ENCODE results near the gene BID. TPM values are rescaled to one million over a fixed set of nuclear protein-coding genes. Genes with fewer than 3 reads are reported as not detected.

The BID gene
- total RNA-seq, 1 donor from 2014 or later = 16.6 TPM

GRCh38 chr22:17818180-17818579, 43.9 kb upstream of the BID start:
- Histone ChIP-seq H3K79me2 (ENCODE audit: low read depth) (no peaks in the 10 kb centered on the region), H3K36me3 (no peaks in the 10 kb centered on the region), H3K9ac (no peak overlapping the region), H3K27me3 (no peaks in the 10 kb centered on the region), H3K27ac (no peak overlapping the region), H2AFZ (replicated peaks) (no peak overlapping the region), H3K4me3 (no peak overlapping the region), H3F3A (ENCODE audit: low read depth) (no peaks in the 10 kb centered on the region), H4K20me1 (ENCODE audit: low read depth) (no peaks in the 10 kb centered on the region), H3K9me3 (ENCODE audit: low read depth) (no peaks in the 10 kb centered on the region), H3K4me1 (no peaks in the 10 kb centered on the region), H3K4me2 (no peak overlapping the region)
- no peaks in the 10 kb centered on the region for H3K9me3 Mint-ChIP-seq
- H3K4me1 Mint-ChIP-seq = peaks cover 3% of the 10 kb centered on the region
- H3K36me3 Mint-ChIP-seq = peaks cover 9% of the 10 kb centered on the region
- DNase-seq (ENCODE audit: low spot score) = peak; percentile 29
- no peak overlapping the region for H3K27ac Mint-ChIP-seq
- peaks cover 2% of the 10 kb centered on the region for H3K27me3 Mint-ChIP-seq (ENCODE audit: insufficient read depth, low read depth)
- TF ChIP-seq EZH2phosphoT487 (IDR thresholded peaks at IDR 0.05) = no peak
- H3K4me3 Mint-ChIP-seq = no peak overlapping the region

- Mint-ChIP-seq H3K36me3 (peaks cover 9% of the 10 kb centered on the region), H3K27ac (no peak overlapping the region), H3K4me1 (peaks cover 3% of the 10 kb centered on the region), H3K4me3 (no peak overlapping the region), H3K27me3 (ENCODE audit: insufficient read depth, low read depth) (peaks cover 2% of the 10 kb centered on the region), H3K9me3 (no peaks in the 10 kb centered on the region)
- no peaks in the 10 kb centered on the region for H4K20me1 ChIP-seq (ENCODE audit: low read depth)
- no peak overlapping the region for H3K4me3 ChIP-seq
- no peaks in the 10 kb centered on the region for H3F3A ChIP-seq (ENCODE audit: low read depth)
- no peak overlapping the region for H3K27ac ChIP-seq
- H3K9me3 ChIP-seq (ENCODE audit: low read depth) = no peaks in the 10 kb centered on the region
- no peak overlapping the region for H2AFZ ChIP-seq (replicated peaks)
- H3K27me3 ChIP-seq = no peaks in the 10 kb centered on the region
- H3K4me1 ChIP-seq = no peaks in the 10 kb centered on the region
- no peaks in the 10 kb centered on the region for H3K79me2 ChIP-seq (ENCODE audit: low read depth)
- no peak overlapping the region for H3K9ac ChIP-seq
- no peaks in the 10 kb centered on the region for H3K36me3 ChIP-seq
- H3K4me2 ChIP-seq = no peak overlapping the region
- no peak for DNase-seq (ENCODE audit: low spot score)
- no peak for TF ChIP-seq CTCF (IDR thresholded peaks at IDR 0.05)
- TF ChIP-seq EZH2 (IDR thresholded peaks at IDR 0.05) = no peak
- TF ChIP-seq EZH2phosphoT487 (IDR thresholded peaks at IDR 0.05) = no peak
Measured at GRCh38 chr22:17817511-17818065, 43.3 kb upstream of the BID start.

- Histone ChIP-seq H3K4me3 (no peak overlapping the region), H3K9ac (no peak overlapping the region), H3K27ac (no peak overlapping the region), H3K9me3 (ENCODE audit: low read depth) (no peaks in the 10 kb centered on the region), H3K79me2 (ENCODE audit: low read depth) (no peaks in the 10 kb centered on the region), H3K4me1 (no peaks in the 10 kb centered on the region), H4K20me1 (ENCODE audit: low read depth) (no peaks in the 10 kb centered on the region), H3K36me3 (no peaks in the 10 kb centered on the region), H3F3A (ENCODE audit: low read depth) (no peaks in the 10 kb centered on the region), H2AFZ (replicated peaks) (no peak overlapping the region), H3K27me3 (no peaks in the 10 kb centered on the region), H3K4me2 (no peak overlapping the region)
- no peak for TF ChIP-seq EZH2phosphoT487 (IDR thresholded peaks at IDR 0.05)
- no peak for TF ChIP-seq CTCF (IDR thresholded peaks at IDR 0.05)
- TF ChIP-seq EZH2 (IDR thresholded peaks at IDR 0.05) = no peak
- Mint-ChIP-seq H3K27ac (no peak overlapping the region), H3K36me3 (peaks cover 9% of the 10 kb centered on the region), H3K4me3 (no peak overlapping the region), H3K9me3 (no peaks in the 10 kb centered on the region), H3K4me1 (peaks cover 3% of the 10 kb centered on the region), H3K27me3 (ENCODE audit: insufficient read depth, low read depth) (peaks cover 2% of the 10 kb centered on the region)
- no peak for DNase-seq (ENCODE audit: low spot score)
Measured at GRCh38 chr22:17817079-17817478, 42.8 kb upstream of the BID start.

GRCh38 chr22:17816649-17817048, 42.4 kb upstream of the BID start:
- no peak for DNase-seq (ENCODE audit: low spot score)
- H3K27ac Mint-ChIP-seq = no peak overlapping the region

More at GRCh38 chr22:17816649-17817048, 42.4 kb upstream of the BID start:
- no peak overlapping the region for H3K27ac ChIP-seq
- TF ChIP-seq EZH2 (IDR thresholded peaks at IDR 0.05) (no peak), EZH2phosphoT487 (IDR thresholded peaks at IDR 0.05) (no peak), CTCF (IDR thresholded peaks at IDR 0.05) (no peak)
- no peaks in the 10 kb centered on the region for H3K4me1 ChIP-seq
- H3K4me3 ChIP-seq = no peak overlapping the region
- Mint-ChIP-seq H3K9me3 (no peaks in the 10 kb centered on the region), H3K27me3 (ENCODE audit: insufficient read depth, low read depth) (peaks cover 3% of the 10 kb centered on the region), H3K4me3 (no peak overlapping the region), H3K36me3 (peaks cover 9% of the 10 kb centered on the region), H3K4me1 (peaks cover 3% of the 10 kb centered on the region)
- no peaks in the 10 kb centered on the region for H3K9me3 ChIP-seq (ENCODE audit: low read depth)
- H3K4me2 ChIP-seq = no peak overlapping the region
- H3K27me3 ChIP-seq = no peaks in the 10 kb centered on the region
- H3K9ac ChIP-seq = no peak overlapping the region
- H3F3A ChIP-seq (ENCODE audit: low read depth) = no peaks in the 10 kb centered on the region
- no peaks in the 10 kb centered on the region for H3K36me3 ChIP-seq
- H3K79me2 ChIP-seq (ENCODE audit: low read depth) = no peaks in the 10 kb centered on the region
- H2AFZ ChIP-seq (replicated peaks) = no peak overlapping the region
- no peaks in the 10 kb centered on the region for H4K20me1 ChIP-seq (ENCODE audit: low read depth)

Measured in neural progenitor cell (in vitro differentiated cells).